ENCODE results near the gene KMT2E.
A peak's percentile ranks its signal among the peaks of the same experiment; 100 is the strongest.
"Not testable (repeated sequence)": the region's sequence is repeated elsewhere in the genome, so short reads cannot be mapped to it uniquely, and the experiment has no call there.

Gene KMT2E

DNA sequence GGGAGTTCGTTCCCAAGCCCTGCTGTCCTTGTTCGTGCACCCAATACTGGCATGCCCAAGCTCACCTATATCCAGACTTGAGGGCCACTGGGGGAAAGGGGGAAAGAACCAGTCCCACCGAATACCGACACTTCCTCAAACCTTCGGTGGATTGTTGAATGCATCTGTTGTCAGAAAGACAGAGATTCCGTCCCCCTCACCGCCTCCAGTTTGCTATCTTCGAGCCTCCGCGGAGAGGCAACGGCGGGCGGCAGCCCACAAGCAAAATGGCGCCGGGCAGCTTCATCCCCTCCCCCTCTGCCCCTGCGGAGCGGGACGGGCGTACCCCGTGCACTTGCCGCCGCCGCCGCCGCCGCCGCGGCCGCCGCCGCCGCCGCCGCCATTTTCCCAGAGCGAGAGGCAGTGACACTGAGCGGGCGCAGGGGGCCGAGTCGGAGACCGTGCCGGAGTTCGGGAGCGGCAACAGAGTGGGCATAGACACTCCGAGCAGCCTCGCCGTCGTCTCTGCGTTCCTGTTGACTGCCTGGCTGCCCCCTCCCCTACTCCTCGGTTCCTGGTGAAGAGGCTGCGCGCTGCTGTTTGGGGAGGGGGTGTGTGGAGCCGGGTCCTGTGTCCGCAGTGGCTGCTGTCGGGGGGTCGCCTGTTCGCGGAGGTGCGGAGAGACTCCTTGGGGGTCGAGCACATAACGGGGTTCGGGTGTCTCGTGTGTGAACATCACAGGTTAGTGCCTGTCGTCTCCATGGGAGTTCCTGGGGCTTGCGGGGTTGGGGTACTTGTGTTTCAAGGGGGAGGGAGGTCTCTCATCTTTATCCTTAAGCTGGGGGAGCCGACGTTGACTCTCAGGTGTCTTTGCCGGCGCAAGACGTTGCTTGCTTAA is at the start of gene KMT2E:
TSS of gene KMT2E (plus strand) at position 390 of the 877 bp plus-strand sequence. CDS start 26,748 bp downstream, outside the sequence.
- DNase-seq: peak; percentile 94

GRCh38 chr7:104964626-104965236 is 49.3 kb upstream of the KMT2E start:
- no peak for DNase-seq

DNA sequence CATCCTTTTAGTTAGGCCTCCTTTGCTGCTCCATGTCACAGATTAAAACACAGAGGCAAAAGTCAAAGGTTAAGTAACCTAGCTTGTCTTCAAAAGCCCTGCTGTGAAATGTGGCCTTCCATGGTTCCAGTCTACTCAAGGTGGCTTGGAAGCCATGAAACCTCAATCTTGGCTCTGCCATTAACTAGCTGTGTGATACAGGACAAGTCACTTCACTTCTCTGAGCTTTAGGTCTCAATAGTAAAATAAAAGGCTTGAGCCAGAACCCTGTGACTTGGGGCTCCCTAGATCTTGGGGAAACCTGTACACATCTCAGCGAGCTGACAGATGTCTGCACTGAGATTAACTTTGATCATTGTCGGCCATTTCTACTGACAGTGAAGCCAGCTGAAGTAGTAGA is 48.0 kb upstream of the KMT2E start:
- DNase-seq: no peak

DNA sequence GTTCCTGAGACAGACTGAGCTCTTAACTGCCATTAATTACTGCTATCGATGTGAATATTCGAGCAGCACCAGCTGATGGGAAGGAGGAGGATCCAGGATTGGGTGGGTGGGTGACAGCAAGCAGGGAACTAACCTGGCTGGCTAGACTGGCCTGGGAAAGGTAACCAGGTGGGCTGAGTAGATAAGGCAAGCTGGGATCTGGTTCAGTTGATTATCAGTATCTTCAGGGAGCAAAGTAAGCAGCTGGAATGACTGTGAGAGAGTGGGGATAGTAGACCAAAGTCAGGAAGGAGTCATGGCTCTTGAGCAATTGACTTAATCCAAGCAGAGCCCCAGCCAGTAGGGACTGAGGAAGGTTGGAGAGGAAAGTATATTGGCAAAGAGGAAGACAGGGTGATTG is 46.9 kb upstream of the KMT2E start:
- DNase-seq: no peak

- DNase-seq: no peak
Observed at GRCh38 chr7:104967595-104967994, 46.4 kb upstream of the KMT2E start.

DNA sequence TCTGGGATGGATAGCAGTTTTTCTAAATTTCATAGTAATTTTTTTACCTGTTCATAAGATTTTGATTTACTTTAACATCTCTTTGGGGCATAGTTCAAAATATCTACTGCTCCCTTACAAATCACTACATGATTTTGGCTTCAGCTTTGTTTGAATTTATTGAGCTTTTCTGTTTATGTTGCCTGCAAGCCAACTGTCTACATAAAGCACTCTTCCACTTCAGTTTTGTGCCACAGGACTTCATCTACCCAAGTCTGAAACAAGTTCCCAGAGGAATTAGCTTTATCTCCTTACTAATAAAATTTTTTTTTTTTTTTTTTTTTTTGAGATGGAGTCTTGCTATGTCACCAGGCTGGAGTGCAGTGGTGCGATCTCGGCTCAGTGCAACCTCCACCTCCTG is 45.4 kb upstream of the KMT2E start:
- no peak for DNase-seq

DNA sequence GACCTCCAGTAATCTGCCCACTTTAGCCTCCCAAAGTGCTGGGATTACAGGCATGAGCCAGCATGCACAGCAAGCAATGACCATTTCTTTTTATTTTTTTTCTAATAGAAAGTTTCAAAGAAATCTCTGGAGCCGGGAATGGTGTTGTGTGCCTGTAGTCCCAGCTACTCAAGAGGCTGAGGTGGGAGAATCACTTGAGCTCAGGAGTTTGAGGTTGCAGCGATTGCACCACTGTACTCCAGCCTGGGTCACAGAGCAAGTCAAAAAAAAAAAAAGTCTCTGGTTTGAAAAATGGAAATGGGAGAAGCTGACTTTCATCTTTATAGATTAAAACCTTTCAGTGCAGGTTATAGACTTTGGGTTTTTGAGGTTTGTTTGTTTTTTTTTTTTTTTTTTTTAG is 44.8 kb upstream of the KMT2E start:
- no peak for DNase-seq

DNA sequence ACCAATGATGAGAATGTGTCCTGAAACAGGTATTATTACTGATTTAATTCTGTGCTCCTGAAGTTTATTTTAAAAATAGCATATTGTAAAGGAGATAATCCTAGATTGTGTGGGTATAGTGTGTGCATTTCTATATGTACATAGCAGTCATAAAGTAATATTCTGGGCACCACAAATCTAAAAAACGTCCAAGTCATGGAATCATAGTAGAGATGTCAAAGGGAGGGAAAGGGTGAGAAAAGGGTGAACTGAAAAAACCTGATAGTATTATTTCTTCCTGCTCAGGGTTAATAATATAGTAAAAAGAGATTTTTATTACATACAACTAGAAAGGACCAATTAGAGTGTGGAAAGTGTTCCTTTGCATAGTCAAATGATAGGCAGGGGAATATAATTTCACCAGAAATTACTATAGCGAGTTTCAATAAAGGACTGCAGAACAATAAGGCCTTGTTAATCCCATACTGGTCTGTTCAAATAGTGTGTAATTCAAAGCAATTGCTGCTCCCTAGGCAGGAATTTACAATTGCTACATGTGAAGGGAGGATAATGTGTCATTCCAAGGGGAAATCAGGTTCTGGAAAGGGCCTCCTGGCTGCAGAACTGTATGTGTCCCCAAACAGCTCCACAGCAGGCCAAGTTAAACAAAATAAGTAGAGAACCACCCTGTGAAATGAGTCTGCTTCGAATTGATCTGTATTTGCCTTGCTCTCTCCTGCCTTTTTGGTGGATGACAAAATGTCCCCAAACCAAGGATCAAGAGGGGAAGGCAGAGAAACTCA is 42.5 kb upstream of the KMT2E start:
- DNase-seq: no peak

- DNase-seq: no peak
Observed at GRCh38 chr7:104972500-104972899, 41.5 kb upstream of the KMT2E start.

DNA sequence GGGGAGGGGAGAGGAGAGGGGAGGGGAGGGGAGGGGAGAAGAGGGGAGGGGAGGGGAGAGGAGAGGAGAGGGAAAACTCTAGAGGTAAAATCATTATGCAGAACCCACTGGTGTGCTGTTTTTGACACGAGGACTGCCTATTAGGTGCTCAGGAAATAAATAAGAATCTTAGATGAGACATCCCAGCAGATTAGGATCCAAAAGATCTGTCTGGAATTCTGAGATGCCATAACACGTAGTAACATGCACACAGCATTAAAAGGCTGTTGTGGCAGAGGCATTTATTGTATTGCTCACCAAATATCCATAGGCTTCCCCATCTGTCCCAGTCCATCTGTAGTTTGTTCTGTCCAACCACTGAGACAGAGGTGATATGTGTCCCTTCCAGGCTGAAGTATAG is 40.8 kb upstream of the KMT2E start:
- no peak for DNase-seq

DNA sequence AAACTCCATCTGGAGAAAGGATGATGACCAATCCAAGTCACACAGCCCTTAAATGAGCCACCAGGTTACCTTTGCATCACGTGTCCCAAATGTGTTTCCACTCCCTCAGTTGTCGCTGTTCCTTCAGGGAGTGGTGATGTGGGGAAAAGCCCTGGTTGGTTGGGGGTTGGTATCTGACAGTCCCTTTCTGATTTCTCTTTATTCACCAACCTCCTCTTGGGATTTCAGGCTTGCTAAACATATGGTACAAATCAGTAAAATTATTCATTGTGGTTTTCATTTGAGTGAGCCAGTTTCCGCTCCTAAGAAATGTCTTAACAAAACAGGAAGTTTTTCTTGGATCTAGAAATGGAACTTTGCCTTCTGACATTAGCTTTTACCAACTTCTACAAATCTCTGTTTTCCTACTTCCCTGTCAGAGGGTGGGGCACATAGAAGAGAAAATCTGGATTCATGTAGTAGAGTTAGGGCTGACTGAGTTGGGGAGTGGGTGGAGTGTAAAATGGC is 40.0 kb upstream of the KMT2E start:
- no peak for DNase-seq

GRCh38 chr7:104975553-104975952 is 38.5 kb upstream of the KMT2E start:
- DNase-seq: not testable (repeated sequence)

DNA sequence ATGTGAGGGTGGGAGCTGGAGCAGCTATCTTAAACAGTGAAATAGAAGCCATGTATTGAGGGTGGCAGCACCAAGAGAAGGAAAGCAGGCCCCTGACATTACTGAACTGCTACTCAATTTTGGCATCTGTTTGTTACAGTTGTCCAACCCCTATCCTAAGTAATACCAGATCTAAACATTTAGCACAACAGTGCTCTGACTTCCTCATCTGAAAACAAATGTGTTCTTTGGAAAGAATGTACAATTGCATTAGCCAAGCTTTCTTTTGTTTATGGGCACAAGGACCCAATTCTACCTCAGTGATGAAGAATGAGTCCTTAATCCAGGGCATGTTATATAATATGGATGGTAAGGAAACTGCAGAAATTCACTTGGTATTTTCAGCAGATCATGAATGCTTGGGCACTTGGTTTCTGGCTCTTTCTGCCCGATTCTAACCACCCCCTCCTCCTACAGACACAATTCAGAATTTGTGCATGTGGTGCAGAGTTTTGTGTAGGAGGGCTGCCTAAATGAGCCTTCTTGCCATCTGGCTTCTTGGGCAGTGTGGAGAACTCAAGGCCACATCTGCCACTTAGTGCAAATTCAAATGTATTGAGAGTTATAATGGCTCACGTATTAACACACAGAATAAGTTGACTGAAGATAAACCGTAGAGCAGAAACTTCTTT is 36.9 kb upstream of the KMT2E start:
- no peak for DNase-seq

DNA sequence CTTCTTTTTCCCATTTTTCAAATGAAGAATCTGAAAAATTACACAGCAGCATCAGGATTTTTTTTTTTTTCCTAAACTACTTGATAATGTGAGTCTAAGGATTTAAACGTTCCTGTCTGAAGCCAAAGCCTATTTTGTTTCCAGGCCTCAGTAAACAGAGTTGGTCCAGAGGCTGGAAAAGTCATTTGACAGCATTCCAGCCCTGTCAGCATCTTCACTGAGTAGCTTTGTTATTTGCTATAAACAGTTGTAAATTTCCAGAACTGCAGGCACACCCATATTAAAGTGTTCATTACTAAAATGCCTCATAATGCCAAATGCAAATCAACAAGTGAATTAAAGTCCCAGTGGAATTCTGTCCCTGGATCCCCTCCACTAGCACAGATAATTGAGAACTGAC is 35.5 kb upstream of the KMT2E start:
- DNase-seq: no peak

DNA sequence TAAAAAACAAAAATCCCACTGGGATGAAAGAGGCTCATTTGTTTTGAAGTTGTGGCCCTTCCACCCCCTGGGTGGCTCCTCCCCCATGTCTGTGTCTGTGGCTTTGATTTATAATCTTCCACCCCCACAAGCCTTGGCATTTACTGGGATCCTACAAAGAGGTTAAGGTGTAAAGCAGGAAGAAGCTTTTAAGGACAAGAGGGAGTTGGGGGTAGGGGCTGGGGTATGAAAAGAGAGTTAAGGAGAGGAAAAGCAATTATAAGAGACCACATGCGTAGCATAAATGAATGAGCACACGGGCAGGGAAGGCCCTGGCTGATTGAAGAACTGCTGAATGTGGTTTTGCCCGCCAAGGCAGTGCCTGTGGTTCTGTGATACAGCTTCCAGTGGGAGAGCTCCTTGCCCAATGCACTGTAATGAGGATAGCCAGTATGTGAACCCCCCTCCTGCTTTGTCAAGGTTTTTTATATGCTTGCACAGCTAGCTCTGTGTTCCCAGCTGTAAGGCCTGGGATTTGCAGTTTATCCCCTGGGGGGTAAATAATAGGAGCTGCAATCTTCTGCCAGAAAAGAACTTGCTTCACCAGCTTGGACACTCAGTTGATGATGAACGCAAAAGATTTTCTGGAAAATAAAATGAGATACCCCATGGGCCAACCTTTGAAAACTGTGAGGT is 34.7 kb upstream of the KMT2E start:
- no peak for DNase-seq

DNA sequence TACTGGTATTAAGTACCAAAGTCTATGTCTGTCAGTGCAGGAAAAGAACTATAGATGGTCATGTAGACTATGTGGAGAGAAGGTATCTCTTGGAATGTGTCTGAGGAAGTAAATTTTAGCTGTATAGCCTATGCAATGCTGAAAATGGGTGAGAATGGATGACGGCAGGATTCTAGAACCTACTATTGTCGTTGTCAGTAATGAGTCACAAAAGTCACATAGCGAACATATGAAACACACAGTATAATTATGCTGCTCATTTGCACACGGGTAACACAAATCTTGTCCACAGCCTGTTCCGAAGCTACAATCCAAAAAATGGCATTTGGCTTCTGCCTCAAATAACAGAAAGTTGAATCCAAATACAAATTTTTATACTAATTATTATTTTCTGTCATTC is 33.6 kb upstream of the KMT2E start:
- no peak for DNase-seq

GRCh38 chr7:104980841-104981671 is 32.9 kb upstream of the KMT2E start:
- no peak for DNase-seq

DNA sequence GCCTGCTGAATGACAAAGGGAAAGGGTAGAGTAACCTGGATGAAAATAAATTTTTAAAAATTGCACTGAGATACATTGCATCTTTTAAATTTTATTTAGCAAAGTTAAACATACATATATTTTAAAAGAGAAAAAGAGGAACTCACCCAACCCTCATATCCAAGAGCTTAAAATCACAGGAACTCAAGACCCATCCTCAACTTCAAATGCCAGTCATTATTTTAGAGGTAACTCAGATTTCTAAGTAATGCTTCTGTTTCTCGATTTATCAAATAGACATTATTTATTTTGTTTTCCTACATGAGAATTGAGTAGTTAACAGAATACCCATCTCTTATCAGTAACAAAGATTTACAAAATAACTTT is 32.4 kb upstream of the KMT2E start:
- DNase-seq: no peak

DNA sequence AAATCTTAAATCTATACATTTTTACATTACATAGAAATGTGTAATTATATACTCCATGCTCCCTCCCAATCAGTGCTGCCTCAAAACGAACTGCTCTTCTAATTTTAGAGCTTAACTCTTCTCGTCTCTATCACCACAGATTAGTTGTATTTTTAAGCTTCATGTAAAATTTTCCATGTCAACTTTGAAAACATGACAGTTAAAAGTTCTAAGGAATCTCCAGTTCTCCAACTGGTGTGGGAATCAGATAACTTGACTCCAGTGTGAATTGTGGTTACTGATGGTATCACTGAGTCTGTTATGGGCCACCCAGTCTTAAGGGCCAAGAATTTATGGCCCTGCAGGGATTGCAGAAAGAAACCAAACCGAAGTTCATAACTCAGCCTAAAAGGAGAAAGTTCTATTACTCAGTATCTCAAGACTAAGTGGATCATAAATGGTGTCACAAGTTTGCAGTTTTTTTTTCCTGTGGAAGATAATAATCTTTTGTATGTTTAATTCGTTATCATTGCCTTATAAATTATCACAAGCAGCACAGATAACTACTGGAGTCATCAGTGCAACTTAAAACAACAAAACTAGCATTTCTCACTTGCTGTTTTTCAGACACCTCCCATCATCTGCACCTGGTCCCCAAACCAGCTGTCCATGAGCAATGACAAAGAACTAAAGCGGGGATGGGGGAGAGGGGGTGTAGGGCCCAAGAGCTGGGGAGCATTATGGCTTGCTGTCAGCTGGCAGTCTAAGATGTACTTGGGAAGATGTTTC is 31.5 kb upstream of the KMT2E start:
- DNase-seq: no peak

DNA sequence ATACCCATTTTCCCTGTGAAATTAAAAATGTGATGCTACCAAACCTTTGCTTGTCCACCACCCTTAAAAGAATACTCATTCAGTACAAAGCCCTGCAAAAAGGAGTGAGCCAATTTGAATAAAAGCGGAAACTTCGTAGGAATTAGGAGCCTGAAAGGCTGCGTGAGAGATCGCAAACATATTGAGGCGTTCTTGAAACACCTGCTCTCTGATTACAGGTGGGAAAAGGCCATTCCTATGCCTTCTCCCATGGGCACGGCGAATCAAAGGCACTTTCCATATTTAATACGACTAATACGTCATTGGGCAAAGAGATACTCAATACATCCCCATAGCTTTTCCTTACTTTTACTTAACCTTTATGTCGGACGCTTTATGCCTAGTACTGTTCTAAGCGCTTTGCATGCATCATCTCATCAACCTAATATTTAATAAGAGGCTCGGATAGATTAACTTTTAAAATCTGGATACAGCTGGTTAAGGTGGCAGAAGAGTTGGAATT is 30.9 kb upstream of the KMT2E start:
- no peak for DNase-seq

Measured in activated T-cell treated with anti-CD3 and anti-CD28 coated beads, Interleukin-2, amount 50 U/mL, for 1 hour (primary cell).